HepG2 (cell line): ENCODE measurements around the gene RFX2. TPM values are rescaled to one million over a fixed set of nuclear protein-coding genes. Genes with fewer than 3 reads are reported as not detected.
A peak's percentile ranks its signal among the peaks of the same experiment; 100 is the strongest.
"Not testable (repeated sequence)": the region's sequence is repeated elsewhere in the genome, so short reads cannot be mapped to it uniquely, and the experiment has no call there.

Source experiments
- ATAC-seq: fragments of 200-7000 bp; cut with Tn5 transposase; 3 replicates; pipeline ENCODE4 v1.9.1; 2020; ENCODE audit warnings: mild to moderate bottlenecking, moderate library complexity
- BruUV-seq: library from RNA; stranded (reverse); fragments of 400-500 nt; replicated peaks from 2 replicates; lab custom pipeline; 2021; lab: Mats Ljungman, UMichigan
- CTCF ChIA-PET: fragments of 300-600 bp; formaldehyde crosslinking; extraction: SDS; loops from one replicate; lab custom pipeline; 2021; ENCODE audit warnings: low total read pairs, inconsistent platforms, low intra/inter-chr PET ratio; lab: Yijun Ruan, JAX
- POLR2A ChIA-PET: fragments of 350-600 bp; sonication (Branson Sonifier 250); formaldehyde crosslinking; loops from one replicate; lab custom pipeline; 2020; ENCODE audit warnings: antibody characterized with exemption, inconsistent platforms; lab: Yijun Ruan, JAX
- DNase-seq: peaks from one replicate; pipeline ENCODE4 v3.0.0-alpha.2; 2015; ENCODE audit warnings: low spot score
- FAIRE-seq: peaks from 3 replicates; lab custom pipeline; 2011; peaks lifted over from hg19 to GRCh38; lab: Jason Lieb, UNC
- H2AFZ ChIP-seq: one replicate; pipeline ENCODE4 v1.6.1; 2011; ENCODE audit warnings: low read length, inconsistent platforms
- H3K27ac ChIP-seq: fragments of 300-600 bp; 3 replicates; pipeline ENCODE4 v1.8.0; 2011; ENCODE audit warnings: mixed run types, mild to moderate bottlenecking, mixed read lengths, low read length, inconsistent platforms; ENCODE audit not compliant: insufficient read depth; ENCODE audit errors: extremely low read length
- H3K27me3 ChIP-seq, 2 experiments: fragments of 200-600 bp in 1 of 2; 2 replicates in 1 of 2; 3 replicates in 1 of 2; pipeline versions ENCODE4 v1.6.0 to v1.8.0; 2011; ENCODE audit warnings: low read length in 2 of 2, mild to moderate bottlenecking in 2 of 2, moderate library complexity in 2 of 2, inconsistent platforms in 1 of 2; ENCODE audit not compliant: insufficient read depth in 2 of 2, control insufficient read depth in 1 of 2
- H3K36me3 ChIP-seq, 2 experiments: fragments of 200-600 bp in 1 of 2; replicated peaks in 1 of 2; 2 replicates in 1 of 2; 3 replicates in 1 of 2; pipeline versions ENCODE4 v1.5.1 to v1.8.0; 2011; ENCODE audit warnings: low read length in 2 of 2, inconsistent platforms in 1 of 2; ENCODE audit not compliant: insufficient read depth in 2 of 2, control insufficient read depth in 1 of 2
- H3K4me1 ChIP-seq: 2 replicates; pipeline ENCODE4 v1.5.1; 2012; ENCODE audit warnings: low read length, inconsistent platforms; ENCODE audit not compliant: insufficient read depth
- H3K4me2 ChIP-seq: 2 replicates; pipeline ENCODE4 v1.6.0; 2011; ENCODE audit warnings: low read depth, low read length, inconsistent platforms
- H3K4me3 ChIP-seq, 3 experiments: fragments of 200-600 bp in 1 of 3; sonication (generic), shearing (Covaris generic) in 1 of 3; replicated peaks in 1 of 3; 2 replicates each; pipeline ENCODE4 v1.5.1; 2011 to 2016; ENCODE audit warnings: low read length in 3 of 3, inconsistent platforms in 2 of 3, low read depth in 2 of 3, mild to moderate bottlenecking in 2 of 3, control low read depth in 1 of 3, mixed read lengths in 1 of 3; ENCODE audit not compliant: insufficient read depth in 1 of 3
- H3K79me2 ChIP-seq: one replicate; pipeline ENCODE4 v1.6.1; 2011; ENCODE audit warnings: low read length, inconsistent platforms; ENCODE audit not compliant: insufficient read depth
- H3K9ac ChIP-seq: 2 replicates; pipeline ENCODE4 v1.6.0; 2011; ENCODE audit warnings: mild to moderate bottlenecking, low read depth, low read length, inconsistent platforms; ENCODE audit not compliant: insufficient read depth
- H3K9me3 ChIP-seq: 2 replicates; pipeline ENCODE4 v1.5.1; 2012; ENCODE audit warnings: mild to moderate bottlenecking, low read length
- H4K20me1 ChIP-seq: 2 replicates; pipeline ENCODE4 v1.6.0; 2011; ENCODE audit warnings: inconsistent platforms, mild to moderate bottlenecking, low read length, moderate library complexity; ENCODE audit not compliant: insufficient read depth
- MAF1 ChIP-seq: sonication (generic); formaldehyde crosslinking; IDR thresholded peaks from 2 replicates; pipeline ENCODE4 v1.5.0; 2020; ENCODE audit warnings: missing genetic modification reagents, borderline replicate concordance
- NAIF1 ChIP-seq: sonication (generic); formaldehyde crosslinking; IDR thresholded peaks from 2 replicates; pipeline ENCODE4 v1.5.0; 2020; ENCODE audit warnings: mild to moderate bottlenecking, missing genetic modification reagents, borderline replicate concordance
- SALL2 ChIP-seq: sonication (generic); formaldehyde crosslinking; IDR thresholded peaks from 2 replicates; pipeline ENCODE4 v1.8.1; 2023; ENCODE audit warnings: mild to moderate bottlenecking, missing genetic modification reagents, inconsistent platforms
- ZNF879 ChIP-seq: sonication (generic); formaldehyde crosslinking; IDR thresholded peaks from 2 replicates; pipeline ENCODE4 v1.8.1; 2023; ENCODE audit warnings: missing genetic modification reagents
- WGBS: methylation state at CpG from one replicate; pipeline ENCODE4 v1.1.6; 2017; ENCODE audit warnings: low lambda C conversion rate; 5-methylcytosine and 5-hydroxymethylcytosine counted together
- in situ Hi-C: cut with HindIII; loops from 2 replicates; pipeline ENCODE4 v1.10.0; 2017; ENCODE audit warnings: low pct_unique_long_range_greater_than_20kb; ENCODE audit not compliant: extremely low pct_ligation_motif_present
- intact Hi-C: fragments of 100-400 bp; cut with micrococcal nuclease; formaldehyde crosslinking; loops from one replicate; pipeline ENCODE4 v1.10.0; 2022; ENCODE audit not compliant: unreplicated experiment
- polyA plus RNA-seq, 8 experiments: library from polyadenylated mRNA; depleted of rRNA in 3 of 8; stranded (reverse) in 7 of 8; unstranded in 1 of 8; fragments of >200 nt; fragmentation: Illumina TruSeq in 4 of 8; extraction: Trizol in 4 of 8; gene quantifications; 2 replicates each; pipeline versions ENCODE4 v1.2.1 to v1.2.3, GENCODE V29; 2011 to 2016; ENCODE audit warnings: low read depth in 4 of 8, missing spikeins in 1 of 8, mixed read lengths in 1 of 8; ENCODE audit not compliant: insufficient read depth in 1 of 8
- total RNA-seq, 5 experiments: library from RNA; depleted of rRNA; stranded (reverse); fragments of >200 nt; fragmentation: Illumina TruSeq; extraction: Trizol; gene quantifications; 2 replicates each; pipeline ENCODE4 v1.2.3, GENCODE V29; 2016; ENCODE audit warnings: low read depth in 1 of 5
- TF ChIP-seq, protein P1 (sequence below): sonication (generic); formaldehyde crosslinking; IDR thresholded peaks from 2 replicates; pipeline ENCODE4 v1.5.1; 2020; ENCODE audit warnings: missing genetic modification reagents, mild to moderate bottlenecking, borderline replicate concordance
- TF ChIP-seq, protein P2 (sequence below): sonication (generic); formaldehyde crosslinking; IDR thresholded peaks from 2 replicates; pipeline ENCODE4 v1.8.1; 2023; ENCODE audit warnings: missing genetic modification reagents, inconsistent platforms, borderline replicate concordance
- TF ChIP-seq, protein P3 (sequence below): sonication (generic); formaldehyde crosslinking; IDR thresholded peaks from 2 replicates; pipeline ENCODE4 v1.5.0; 2020; ENCODE audit warnings: mild to moderate bottlenecking, missing genetic modification reagents

The RFX2 gene
- total and polyA plus RNA-seq, 2 of the 13 experiments (the other 11 are each of a cell fraction or from before 2014, with no cell fraction given): 2.8 to 3.3 TPM

GRCh38 chr19:5961641-5961968, 148.7 kb downstream of the RFX2 start:
- TF ChIP-seq NAIF1 (CRISPR knock-in tag) (0 out of 2 replicates have a peak, but pooled peaks have one; percentile 1), ZNF879 (CRISPR knock-in tag) (0 out of 2 replicates have a peak, but pooled peaks have one; percentile 10), MAF1 (CRISPR knock-in tag) (0 out of 2 replicates have a peak, but pooled peaks have one; percentile 56), SALL2 (0 out of 2 replicates have a peak, but pooled peaks have one; percentile 66)
- TF ChIP-seq, protein P1, sequence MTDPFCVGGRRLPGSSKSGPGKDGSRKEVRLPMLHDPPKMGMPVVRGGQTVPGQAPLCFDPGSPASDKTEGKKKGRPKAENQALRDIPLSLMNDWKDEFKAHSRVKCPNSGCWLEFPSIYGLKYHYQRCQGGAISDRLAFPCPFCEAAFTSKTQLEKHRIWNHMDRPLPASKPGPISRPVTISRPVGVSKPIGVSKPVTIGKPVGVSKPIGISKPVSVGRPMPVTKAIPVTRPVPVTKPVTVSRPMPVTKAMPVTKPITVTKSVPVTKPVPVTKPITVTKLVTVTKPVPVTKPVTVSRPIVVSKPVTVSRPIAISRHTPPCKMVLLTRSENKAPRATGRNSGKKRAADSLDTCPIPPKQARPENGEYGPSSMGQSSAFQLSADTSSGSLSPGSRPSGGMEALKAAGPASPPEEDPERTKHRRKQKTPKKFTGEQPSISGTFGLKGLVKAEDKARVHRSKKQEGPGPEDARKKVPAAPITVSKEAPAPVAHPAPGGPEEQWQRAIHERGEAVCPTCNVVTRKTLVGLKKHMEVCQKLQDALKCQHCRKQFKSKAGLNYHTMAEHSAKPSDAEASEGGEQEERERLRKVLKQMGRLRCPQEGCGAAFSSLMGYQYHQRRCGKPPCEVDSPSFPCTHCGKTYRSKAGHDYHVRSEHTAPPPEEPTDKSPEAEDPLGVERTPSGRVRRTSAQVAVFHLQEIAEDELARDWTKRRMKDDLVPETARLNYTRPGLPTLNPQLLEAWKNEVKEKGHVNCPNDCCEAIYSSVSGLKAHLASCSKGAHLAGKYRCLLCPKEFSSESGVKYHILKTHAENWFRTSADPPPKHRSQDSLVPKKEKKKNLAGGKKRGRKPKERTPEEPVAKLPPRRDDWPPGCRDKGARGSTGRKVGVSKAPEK: 0 out of 2 replicates have a peak, but pooled peaks have one; percentile 65
- TF ChIP-seq, protein P2, sequence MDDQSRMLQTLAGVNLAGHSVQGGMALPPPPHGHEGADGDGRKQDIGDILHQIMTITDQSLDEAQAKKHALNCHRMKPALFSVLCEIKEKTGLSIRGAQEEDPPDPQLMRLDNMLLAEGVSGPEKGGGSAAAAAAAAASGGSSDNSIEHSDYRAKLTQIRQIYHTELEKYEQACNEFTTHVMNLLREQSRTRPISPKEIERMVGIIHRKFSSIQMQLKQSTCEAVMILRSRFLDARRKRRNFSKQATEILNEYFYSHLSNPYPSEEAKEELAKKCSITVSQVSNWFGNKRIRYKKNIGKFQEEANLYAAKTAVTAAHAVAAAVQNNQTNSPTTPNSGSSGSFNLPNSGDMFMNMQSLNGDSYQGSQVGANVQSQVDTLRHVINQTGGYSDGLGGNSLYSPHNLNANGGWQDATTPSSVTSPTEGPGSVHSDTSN: peak; percentile 36; the same call in 1 of the 2 replicates
- TF ChIP-seq, protein P3, sequence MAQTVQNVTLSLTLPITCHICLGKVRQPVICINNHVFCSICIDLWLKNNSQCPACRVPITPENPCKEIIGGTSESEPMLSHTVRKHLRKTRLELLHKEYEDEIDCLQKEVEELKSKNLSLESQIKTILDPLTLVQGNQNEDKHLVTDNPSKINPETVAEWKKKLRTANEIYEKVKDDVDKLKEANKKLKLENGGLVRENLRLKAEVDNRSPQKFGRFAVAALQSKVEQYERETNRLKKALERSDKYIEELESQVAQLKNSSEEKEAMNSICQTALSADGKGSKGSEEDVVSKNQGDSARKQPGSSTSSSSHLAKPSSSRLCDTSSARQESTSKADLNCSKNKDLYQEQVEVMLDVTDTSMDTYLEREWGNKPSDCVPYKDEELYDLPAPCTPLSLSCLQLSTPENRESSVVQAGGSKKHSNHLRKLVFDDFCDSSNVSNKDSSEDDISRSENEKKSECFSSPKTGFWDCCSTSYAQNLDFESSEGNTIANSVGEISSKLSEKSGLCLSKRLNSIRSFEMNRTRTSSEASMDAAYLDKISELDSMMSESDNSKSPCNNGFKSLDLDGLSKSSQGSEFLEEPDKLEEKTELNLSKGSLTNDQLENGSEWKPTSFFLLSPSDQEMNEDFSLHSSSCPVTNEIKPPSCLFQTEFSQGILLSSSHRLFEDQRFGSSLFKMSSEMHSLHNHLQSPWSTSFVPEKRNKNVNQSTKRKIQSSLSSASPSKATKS (CRISPR knock-in tag): peak; percentile 9; the same call in 1 of the 2 replicates
- TF ChIP-seq, all 625 proteins: peak for 7; not testable (repeated sequence) for 618
- ATAC-seq, H3K9me3 ChIP-seq, DNase-seq, H2AFZ ChIP-seq, H4K20me1 ChIP-seq, FAIRE-seq, H3K27me3 ChIP-seq, intact Hi-C loops, BruUV-seq, in situ Hi-C loops: not testable (repeated sequence)
- H3K4me3 ChIP-seq: peak overlapping the region in 2 of 3 experiments; percentile 41 to 68; a peak in 4 of 6 replicates
- POLR2A ChIA-PET: interaction anchor here (1.0 to 2.4 kb wide), 8 partner anchors 10 to 58 kb away, joined by 3 to 30 read pairs (median 8); partner anchors contain the start of genes NDUFA11 and RANBP3
- CTCF ChIA-PET: interaction anchor here (1.6 kb wide), 1 partner anchor 26 kb away, joined by 5 read pairs; no protein-coding TSS in a partner anchor
- H3K79me2 ChIP-seq: peaks cover 93% of the 10 kb centered on the region
- H3K36me3 ChIP-seq: peaks cover 10 to 17% of the 10 kb centered on the region in 2 experiments
- H3K4me2 ChIP-seq: peak overlapping the region; percentile 87
- WGBS: 15% methylated on average over 5 of the region's 6 CpGs
- peak overlapping the region; percentile 95 for H3K27ac ChIP-seq
- H3K9ac ChIP-seq: peak overlapping the region; percentile 73
- peaks cover 99% of the 10 kb centered on the region for H3K4me1 ChIP-seq
